Natural killer cell (primary cell): ENCODE measurements around the gene KCNK5. TPM values are rescaled to one million over a fixed set of nuclear protein-coding genes. Genes with fewer than 3 reads are reported as not detected.

ENCODE experiments used
- ATAC-seq, 3 donors: fragments of 150-1000 bp in 2 of 3; fragments of 200-7000 bp in 1 of 3; cut with Tn5 transposase; 1 replicate in 1 of 3; 2 replicates in 2 of 3; pipeline ENCODE4 v1.10.0; 2021; ENCODE audit warnings: mild to moderate bottlenecking in 2 of 3, moderate library complexity in 2 of 3
- DNase-seq, 2 donors: peaks; one replicate each; pipeline versions ENCODE4 v3.0.0 to v3.0.0-alpha.2; 2013 to 2021; ENCODE audit warnings: mixed read lengths in 1 of 2
- H3K27ac ChIP-seq: one replicate; pipeline ENCODE4 v1.5.1; 2013; ENCODE audit warnings: mild to moderate bottlenecking, low read length
- H3K27me3 ChIP-seq: one replicate; pipeline ENCODE4 v1.6.1; 2013; ENCODE audit warnings: low read length; ENCODE audit not compliant: control insufficient read depth, insufficient read depth
- H3K36me3 ChIP-seq: one replicate; pipeline ENCODE4 v1.6.1; 2013; ENCODE audit warnings: low read length; ENCODE audit not compliant: control insufficient read depth, insufficient read depth
- H3K4me1 ChIP-seq: one replicate; pipeline ENCODE4 v1.6.1; 2013; ENCODE audit warnings: low read length; ENCODE audit not compliant: control insufficient read depth, insufficient read depth
- H3K4me3 ChIP-seq: one replicate; pipeline ENCODE4 v1.5.1; 2013; ENCODE audit warnings: low read length
- H3K9me3 ChIP-seq: one replicate; pipeline ENCODE4 v1.6.1; 2013; ENCODE audit warnings: low read length; ENCODE audit not compliant: control insufficient read depth, insufficient read depth
- H3K27ac Mint-ChIP-seq, 2 donors: one replicate each; pipeline ENCODE4 v1.8.0; 2022; ENCODE audit warnings: mild to moderate bottlenecking in 2 of 2, mixed read lengths in 2 of 2, moderate library complexity in 1 of 2
- H3K27me3 Mint-ChIP-seq, 2 donors: one replicate each; pipeline ENCODE4 v1.8.0; 2022; ENCODE audit warnings: low read depth in 2 of 2, mixed read lengths in 2 of 2
- H3K36me3 Mint-ChIP-seq: one replicate; pipeline ENCODE4 v1.8.0; 2022; ENCODE audit warnings: mixed read lengths
- H3K4me1 Mint-ChIP-seq, 2 donors: one replicate each; pipeline ENCODE4 v1.8.0; 2022; ENCODE audit warnings: mixed read lengths in 2 of 2
- H3K4me3 Mint-ChIP-seq: one replicate; pipeline ENCODE4 v1.8.0; 2022; ENCODE audit warnings: mild to moderate bottlenecking, moderate library complexity, mixed read lengths
- H3K9me3 Mint-ChIP-seq, 2 donors: one replicate each; pipeline ENCODE4 v1.8.0; 2022; ENCODE audit warnings: mixed read lengths in 2 of 2
- WGBS: methylation state at CpG from one replicate; pipeline ENCODE4 v1.1.7; 2013; ENCODE audit warnings: missing lambda C conversion rate; ENCODE audit not compliant: insufficient coverage; 5-methylcytosine and 5-hydroxymethylcytosine counted together
- intact Hi-C: fragments of 100-400 bp; cut with micrococcal nuclease; formaldehyde crosslinking; loops from one replicate; pipeline ENCODE4 v1.14.2; 2022
- total RNA-seq, 4 donors: library from RNA; stranded (reverse); fragments of 120-200 nt in 1 of 4; gene quantifications; one replicate each; pipeline versions ENCODE4 v1.2.3 to v1.2.4, GENCODE V29; 2013 to 2022
- TF ChIP-seq, protein P1 (sequence below): fragments of 200-600 bp; IDR thresholded peaks from one replicate; pipeline ENCODE4 v1.8.0; 2022; ENCODE audit warnings: antibody characterized with exemption

The KCNK5 gene
- total RNA-seq, 3 donors from 2014 or later (not counting 1 experiment from before 2014, with no cell fraction given), result 0.16 to 0.50 TPM; not detected in 1

DNA sequence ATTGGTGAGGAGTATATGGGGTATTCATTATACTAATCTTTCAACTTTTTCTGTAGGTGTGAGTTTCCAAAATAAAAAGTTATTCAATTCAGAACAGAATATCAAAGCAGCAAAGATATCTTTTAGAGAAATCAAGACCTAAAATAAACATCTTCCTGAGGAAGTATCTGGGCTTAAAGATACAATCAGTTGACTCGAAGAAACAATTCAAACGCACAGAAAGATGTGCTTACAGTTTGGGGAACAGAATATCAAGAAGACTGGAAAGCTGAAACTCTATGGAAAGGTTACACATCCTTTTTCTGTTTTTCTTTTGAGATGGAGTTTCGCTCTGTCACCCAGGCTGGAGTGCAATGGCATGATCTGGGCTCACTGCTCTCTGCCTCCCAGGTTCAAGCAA, 78.1 kb downstream of the KCNK5 start:
- ATAC-seq (no peak), DNase-seq (no peak)
- no peaks in the 10 kb centered on the region for H3K27me3 ChIP-seq
- no peaks in the 10 kb centered on the region for H3K36me3 ChIP-seq
- no peak overlapping the region for H3K4me3 Mint-ChIP-seq
- H3K9me3 Mint-ChIP-seq, result no peaks in the 10 kb centered on the region
- intact Hi-C loops, result no loop called here
- WGBS, result 11% methylated on average over 3 of the region's 3 CpGs
- TF ChIP-seq, protein P1, sequence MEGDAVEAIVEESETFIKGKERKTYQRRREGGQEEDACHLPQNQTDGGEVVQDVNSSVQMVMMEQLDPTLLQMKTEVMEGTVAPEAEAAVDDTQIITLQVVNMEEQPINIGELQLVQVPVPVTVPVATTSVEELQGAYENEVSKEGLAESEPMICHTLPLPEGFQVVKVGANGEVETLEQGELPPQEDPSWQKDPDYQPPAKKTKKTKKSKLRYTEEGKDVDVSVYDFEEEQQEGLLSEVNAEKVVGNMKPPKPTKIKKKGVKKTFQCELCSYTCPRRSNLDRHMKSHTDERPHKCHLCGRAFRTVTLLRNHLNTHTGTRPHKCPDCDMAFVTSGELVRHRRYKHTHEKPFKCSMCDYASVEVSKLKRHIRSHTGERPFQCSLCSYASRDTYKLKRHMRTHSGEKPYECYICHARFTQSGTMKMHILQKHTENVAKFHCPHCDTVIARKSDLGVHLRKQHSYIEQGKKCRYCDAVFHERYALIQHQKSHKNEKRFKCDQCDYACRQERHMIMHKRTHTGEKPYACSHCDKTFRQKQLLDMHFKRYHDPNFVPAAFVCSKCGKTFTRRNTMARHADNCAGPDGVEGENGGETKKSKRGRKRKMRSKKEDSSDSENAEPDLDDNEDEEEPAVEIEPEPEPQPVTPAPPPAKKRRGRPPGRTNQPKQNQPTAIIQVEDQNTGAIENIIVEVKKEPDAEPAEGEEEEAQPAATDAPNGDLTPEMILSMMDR, result no peak
- H3K4me1 ChIP-seq, result no peaks in the 10 kb centered on the region
- H3K4me1 Mint-ChIP-seq, result peaks cover 0 to 3% of the 10 kb centered on the region in 2 donors
- H3K27me3 Mint-ChIP-seq, result peaks cover 27 to 55% of the 10 kb centered on the region in 2 donors
- no peaks in the 10 kb centered on the region for H3K36me3 Mint-ChIP-seq
- H3K27ac ChIP-seq, result no peak overlapping the region
- H3K27ac Mint-ChIP-seq, result no peak overlapping the region
- H3K4me3 ChIP-seq, result no peak overlapping the region
- H3K9me3 ChIP-seq, result no peaks in the 10 kb centered on the region

DNA sequence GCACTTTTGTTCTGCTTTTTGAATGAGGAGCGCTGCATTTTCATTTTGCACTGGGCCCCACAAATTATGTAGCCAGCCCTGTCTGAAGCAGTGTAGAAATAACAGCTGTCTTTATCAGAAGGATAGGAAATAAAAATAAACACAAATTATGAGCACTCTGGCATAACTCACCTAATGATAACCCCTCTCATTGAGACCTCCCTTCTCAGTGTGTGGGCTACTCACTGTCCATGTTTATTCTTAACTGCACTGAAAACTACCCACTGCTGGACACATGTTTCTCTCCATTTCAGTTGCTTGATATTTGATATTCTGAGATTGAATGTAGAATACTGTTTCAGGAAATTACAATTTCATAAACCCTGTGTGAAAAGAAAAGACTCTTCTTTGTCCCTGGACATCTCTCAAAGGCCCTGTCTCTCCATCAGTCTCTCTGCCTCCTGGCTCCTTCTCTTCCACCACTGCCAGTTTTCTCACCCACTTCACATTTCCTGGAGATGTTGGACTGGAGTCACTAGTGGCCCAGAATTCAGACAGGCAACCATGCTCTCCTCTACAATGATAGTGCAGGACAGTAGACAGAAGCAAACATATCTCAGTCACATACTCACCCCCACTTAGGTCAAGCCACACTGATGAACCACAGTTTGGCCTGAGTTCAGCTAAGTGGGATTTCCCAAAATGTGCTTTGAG, 84.6 kb downstream of the KCNK5 start:
- Histone ChIP-seq H3K9me3 (no peaks in the 10 kb centered on the region), H3K36me3 (no peaks in the 10 kb centered on the region), H3K27ac (no peak overlapping the region), H3K4me3 (no peak overlapping the region), H3K27me3 (no peaks in the 10 kb centered on the region), H3K4me1 (no peaks in the 10 kb centered on the region)
- Mint-ChIP-seq H3K4me3 (no peak overlapping the region), H3K27me3 (peaks cover 27 to 43% of the 10 kb centered on the region in 2 donors), H3K9me3 (no peaks in the 10 kb centered on the region), H3K27ac (no peak overlapping the region), H3K36me3 (no peaks in the 10 kb centered on the region), H3K4me1 (no peaks in the 10 kb centered on the region)
- intact Hi-C loops, result no loop called here
- TF ChIP-seq, protein P1, result no peak
- WGBS, result 100% methylated on average over 1 of the region's 1 CpG
- DNase-seq (no peak), ATAC-seq (no peak)

DNA sequence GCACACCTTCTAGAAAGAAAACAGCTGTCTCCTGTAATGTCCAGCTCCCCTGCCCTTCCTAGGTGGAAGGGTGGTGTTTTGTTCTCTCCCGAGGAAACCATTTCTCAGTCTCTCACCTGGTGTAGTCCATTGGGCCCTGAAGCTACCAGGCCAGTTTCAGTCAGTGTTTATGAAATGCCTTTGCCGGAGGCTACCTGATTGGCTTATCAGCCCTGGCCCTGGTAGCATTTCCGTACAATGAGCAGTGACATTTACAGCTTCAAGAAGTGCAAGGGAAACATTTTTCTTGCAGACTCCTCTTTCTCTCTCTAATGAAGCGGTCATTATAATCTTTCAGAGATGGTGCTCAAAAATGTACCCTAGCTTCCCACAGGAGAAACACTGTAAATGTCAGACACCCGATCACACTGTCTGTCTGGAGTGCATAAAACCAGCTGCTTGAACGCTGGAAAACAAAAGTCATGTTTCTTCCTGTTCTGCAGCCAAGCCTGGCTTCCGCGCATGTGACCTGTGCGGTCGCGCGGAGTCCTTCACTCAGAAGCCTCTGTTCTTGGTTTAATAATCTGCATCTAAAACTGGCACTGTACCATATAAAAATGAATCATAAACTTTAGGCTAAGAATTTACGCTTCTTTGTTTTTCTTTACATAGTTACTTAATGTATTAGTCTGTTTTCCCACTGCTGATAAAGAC, 85.9 kb downstream of the KCNK5 start:
- Histone ChIP-seq H3K27ac (peak overlapping the region; percentile 65), H3K4me1 (no peaks in the 10 kb centered on the region), H3K4me3 (no peak overlapping the region), H3K36me3 (no peaks in the 10 kb centered on the region), H3K9me3 (peaks cover 2% of the 10 kb centered on the region), H3K27me3 (no peaks in the 10 kb centered on the region)
- TF ChIP-seq, protein P1, result no peak
- peak in 1 of 2 donors; percentile 45 for DNase-seq
- peaks cover 23 to 41% of the 10 kb centered on the region in 2 donors for H3K27me3 Mint-ChIP-seq
- H3K4me1 Mint-ChIP-seq, result no peaks in the 10 kb centered on the region
- H3K27ac Mint-ChIP-seq, result no peak overlapping the region
- 61% methylated on average over 12 of the region's 13 CpGs for WGBS
- no peaks in the 10 kb centered on the region for H3K36me3 Mint-ChIP-seq
- ATAC-seq, result no peak
- H3K9me3 Mint-ChIP-seq, result no peaks in the 10 kb centered on the region
- intact Hi-C loops, result no loop called here
- no peak overlapping the region for H3K4me3 Mint-ChIP-seq
